IMR-90 (cell line): ENCODE results near the gene VMO1. TPM values are rescaled to one million over a fixed set of nuclear protein-coding genes. Genes with fewer than 3 reads are reported as not detected.
A peak's percentile ranks its signal among the peaks of the same experiment; 100 is the strongest.

Experiments
- ATAC-seq: fragments of 200-7000 bp; cut with Tn5 transposase; 2 replicates; pipeline ENCODE4 v1.9.1; 2020; ENCODE audit warnings: low read depth, mild to moderate bottlenecking, moderate library complexity
- BruUV-seq: library from RNA; stranded (reverse); fragments of 400-500 nt; replicated peaks from 2 replicates; lab custom pipeline; 2021; lab: Mats Ljungman, UMichigan
- CTCF ChIA-PET: fragments of 300-600 bp; formaldehyde crosslinking; extraction: SDS; loops from one replicate; lab custom pipeline; 2021; ENCODE audit warnings: antibody characterized with exemption; lab: Yijun Ruan, JAX
- POLR2A ChIA-PET: fragments of 300-600 bp; sonication (Branson Sonifier 250); formaldehyde crosslinking; loops from one replicate; lab custom pipeline; 2022; ENCODE audit warnings: antibody characterized with exemption; ENCODE audit not compliant: unreplicated experiment; lab: Charles Lee
- DNase-seq: peaks from one replicate; pipeline ENCODE4 v3.0.0; 2013
- H2AFZ ChIP-seq: replicated peaks from 2 replicates; pipeline ENCODE3; 2013; ENCODE audit warnings: low read length, mild to moderate bottlenecking; ENCODE audit not compliant: poor library complexity
- H2AK5ac ChIP-seq: 2 replicates; pipeline ENCODE4 v1.6.1; 2013; ENCODE audit warnings: low read depth, low read length, inconsistent platforms
- H2AK9ac ChIP-seq: replicated peaks from 2 replicates; pipeline ENCODE3; 2013; ENCODE audit warnings: mild to moderate bottlenecking, low read depth, low read length, moderate library complexity; ENCODE audit not compliant: poor library complexity
- H2BK120ac ChIP-seq: 2 replicates; pipeline ENCODE4 v1.6.1; 2013; ENCODE audit warnings: low read depth, low read length, inconsistent platforms
- H2BK15ac ChIP-seq: 3 replicates; pipeline ENCODE4 v1.6.1; 2013; ENCODE audit warnings: low read depth, low read length, inconsistent platforms
- H2BK20ac ChIP-seq: 2 replicates; pipeline ENCODE4 v1.6.1; 2013; ENCODE audit warnings: low read depth, mild to moderate bottlenecking, inconsistent platforms, low read length, moderate library complexity
- H2BK5ac ChIP-seq: 2 replicates; pipeline ENCODE4 v1.6.1; 2013; ENCODE audit warnings: mild to moderate bottlenecking, low read depth, low read length, inconsistent platforms; ENCODE audit not compliant: poor library complexity, severe bottlenecking
- H3K14ac ChIP-seq: replicated peaks from 2 replicates; pipeline ENCODE4 v1.6.1; 2013; ENCODE audit warnings: low read depth, low read length, inconsistent platforms
- H3K18ac ChIP-seq: 2 replicates; pipeline ENCODE4 v1.6.1; 2013; ENCODE audit warnings: low read depth, low read length, control low read depth
- H3K23ac ChIP-seq: 2 replicates; pipeline ENCODE4 v1.6.1; 2013; ENCODE audit warnings: low read depth, low read length, inconsistent platforms
- H3K27ac ChIP-seq: 2 replicates; pipeline ENCODE4 v1.5.1; 2013; ENCODE audit warnings: mild to moderate bottlenecking, control low read depth, low read length; ENCODE audit not compliant: insufficient read depth
- H3K27me3 ChIP-seq: 2 replicates; pipeline ENCODE4 v1.6.1; 2013; ENCODE audit warnings: low read length; ENCODE audit not compliant: control insufficient read depth, insufficient read depth
- H3K36me3 ChIP-seq: 2 replicates; pipeline ENCODE4 v1.6.1; 2013; ENCODE audit warnings: low read length, mixed read lengths; ENCODE audit not compliant: control insufficient read depth, insufficient read depth
- H3K4ac ChIP-seq: 2 replicates; pipeline ENCODE4 v1.6.1; 2013; ENCODE audit warnings: low read depth, low read length, inconsistent platforms
- H3K4me1 ChIP-seq: 2 replicates; pipeline ENCODE4 v1.6.1; 2013; ENCODE audit warnings: low read length, mixed read lengths; ENCODE audit not compliant: control insufficient read depth, insufficient read depth
- H3K4me2 ChIP-seq: 2 replicates; pipeline ENCODE4 v1.6.1; 2013; ENCODE audit warnings: low read depth, mild to moderate bottlenecking, control low read depth, low read length, moderate library complexity
- H3K4me3 ChIP-seq: 2 replicates; pipeline ENCODE4 v1.5.1; 2013; ENCODE audit warnings: low read depth, mild to moderate bottlenecking, control low read depth, low read length, moderate library complexity; ENCODE audit not compliant: insufficient read depth
- H3K56ac ChIP-seq: 2 replicates; pipeline ENCODE4 v1.6.1; 2013; ENCODE audit warnings: low read length, inconsistent platforms; ENCODE audit not compliant: insufficient read depth; ENCODE audit errors: extremely low read depth
- H3K79me1 ChIP-seq, 2 experiments: 2 replicates each; pipeline ENCODE4 v1.6.1; 2013; ENCODE audit warnings: low read length in 2 of 2, inconsistent platforms in 1 of 2, low read depth in 1 of 2
- H3K9ac ChIP-seq: 2 replicates; pipeline ENCODE4 v1.6.1; 2013; ENCODE audit warnings: low read depth, low read length, control low read depth
- H3K9me1 ChIP-seq: 2 replicates; pipeline ENCODE4 v1.6.1; 2013; ENCODE audit warnings: low read length, inconsistent platforms; ENCODE audit not compliant: insufficient read depth
- H3K9me3 ChIP-seq: 2 replicates; pipeline ENCODE4 v1.6.1; 2013; ENCODE audit warnings: low read length; ENCODE audit not compliant: control insufficient read depth, insufficient read depth
- H4K20me1 ChIP-seq: 2 replicates; pipeline ENCODE4 v1.6.1; 2013; ENCODE audit warnings: low read length, inconsistent platforms; ENCODE audit not compliant: insufficient read depth
- H4K5ac ChIP-seq: 2 replicates; pipeline ENCODE4 v1.6.1; 2013; ENCODE audit warnings: mild to moderate bottlenecking, low read depth, low read length, control low read depth
- H4K8ac ChIP-seq, 2 experiments: 2 replicates each; pipeline ENCODE4 v1.6.1; 2013; ENCODE audit warnings: low read depth in 2 of 2, low read length in 2 of 2, control low read depth in 1 of 2, inconsistent platforms in 1 of 2
- H4K91ac ChIP-seq: 2 replicates; pipeline ENCODE4 v1.6.1; 2013; ENCODE audit warnings: low read depth, low read length, inconsistent platforms; ENCODE audit not compliant: insufficient read depth
- MXI1 ChIP-seq: IDR thresholded peaks from 2 replicates; pipeline ENCODE4 v1.6.1; 2012; ENCODE audit warnings: low read depth, mild to moderate bottlenecking, low read length, moderate library complexity, borderline replicate concordance
- SMC3 ChIP-seq: fragments of 150-350 bp; IDR thresholded peaks from 2 replicates; pipeline ENCODE4 v1.6.1; 2016; ENCODE audit warnings: low read depth, mild to moderate bottlenecking, antibody characterized with exemption, low read length, moderate library complexity
- WGBS, 2 experiments: methylation state at CpG; one replicate each; pipeline versions ENCODE4 v1.1.5 to v1.1.7; 2013; ENCODE audit warnings: missing lambda C conversion rate in 2 of 2; ENCODE audit not compliant: insufficient read length in 1 of 2; ENCODE audit errors: extremely low coverage in 2 of 2; 5-methylcytosine and 5-hydroxymethylcytosine counted together
- dilution Hi-C: fragments of 300-500 bp; cut with HindIII; formaldehyde crosslinking; loops from one replicate; pipeline ENCODE4 v1.14.3; 2018; ENCODE audit warnings: low sequenced_read_pairs; ENCODE audit not compliant: unreplicated experiment
- in situ Hi-C: fragments of 300-500 bp; cut with MboI; formaldehyde crosslinking; loops from 3 replicates; pipeline ENCODE4 v1.14.3; 2019; ENCODE audit warnings: low sequenced_read_pairs, inconsistent platforms, mixed read lengths
- intact Hi-C: fragments of 100-400 bp; cut with micrococcal nuclease; formaldehyde crosslinking; loops from 2 replicates; pipeline ENCODE4 v1.10.0; 2022
- polyA plus RNA-seq, 3 experiments: library from polyadenylated mRNA; depleted of rRNA; stranded (reverse); fragments of >200 nt; gene quantifications; 2 replicates each; pipeline ENCODE4 v1.2.3, GENCODE V29; 2012; ENCODE audit warnings: low replicate concordance in 1 of 3
- total RNA-seq: library from RNA; depleted of rRNA; stranded (reverse); fragments of >200 nt; gene quantifications from 2 replicates; pipeline ENCODE4 v1.2.3, GENCODE V29; 2012

The VMO1 gene
- total and polyA plus RNA-seq, 2 of the 4 experiments (the other 2 are of a cell fraction), result 0.14 TPM; not detected in 1

DNA sequence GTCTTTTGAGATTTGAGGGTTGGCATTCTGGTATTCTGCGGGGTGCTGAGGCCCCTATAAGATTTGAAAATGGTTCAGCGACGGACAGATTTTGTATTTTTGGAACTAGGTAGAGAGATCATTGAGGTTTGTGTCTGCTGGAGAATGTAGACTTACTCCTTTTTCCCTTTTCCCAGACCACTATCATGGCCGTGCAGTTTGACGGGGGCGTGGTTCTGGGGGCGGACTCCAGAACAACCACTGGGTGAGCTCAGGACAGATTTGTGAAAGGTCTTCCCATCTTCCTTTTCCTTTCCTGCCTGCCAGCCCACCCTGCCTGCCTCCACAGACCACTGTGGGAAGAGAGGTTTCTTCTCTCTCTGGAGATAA lies 10.4 kb upstream of the VMO1 start:
- BruUV-seq, result no TSS peak
- DNase-seq (peak; percentile 35), ATAC-seq (peak; percentile 84)
- Histone ChIP-seq H3K9ac (peak overlapping the region; percentile 88), H2BK15ac (no peak overlapping the region), H2AK5ac (peak overlapping the region; percentile 96), H3K4me3 (peak overlapping the region; percentile 66), H3K9me1 (peaks cover 7% of the 10 kb centered on the region), H3K4me1 (no peaks in the 10 kb centered on the region), H3K56ac (peak overlapping the region; percentile 94), H2AFZ (peak overlapping the region; percentile 95), H3K4ac (peak overlapping the region; percentile 96), H4K8ac (peak overlapping the region; percentile 77 to 98), H3K14ac (peak overlapping the region; percentile 100; the same call in 1 of the 2 replicates), H3K4me2 (peak overlapping the region; percentile 57), H4K20me1 (peaks cover 3% of the 10 kb centered on the region; the same call in 1 of the 2 replicates), H4K91ac (peak overlapping the region; percentile 90; the same call in 1 of the 2 replicates), H3K79me1 (peaks cover 11 to 28% of the 10 kb centered on the region in 2 experiments; a peak in 3 of 4 replicates), H3K9me3 (no peaks in the 10 kb centered on the region), H3K18ac (no peak overlapping the region), H3K23ac (peak overlapping the region; percentile 94; the same call in 1 of the 2 replicates), H3K27me3 (no peaks in the 10 kb centered on the region), H2BK20ac (no peak overlapping the region), H2BK120ac (peak overlapping the region; percentile 64; the same call in 1 of the 2 replicates), H2BK5ac (peak overlapping the region; percentile 79), H3K27ac (peak overlapping the region; percentile 71), H4K5ac (peak overlapping the region; percentile 66), H2AK9ac (peak overlapping the region; percentile 100), H3K36me3 (peaks cover 17% of the 10 kb centered on the region)
- in situ Hi-C loops (no loop called here), dilution Hi-C loops (no loop called here), intact Hi-C loops (no loop called here)
- TF ChIP-seq SMC3, result no peak
- TF ChIP-seq MXI1, result 0 out of 2 replicates have a peak, but pooled peaks have one; percentile 55
- WGBS, 2 experiments, result no CpG with 5 or more reads among the region's 7 CpGs
- CTCF ChIA-PET, result interaction anchor here (1.4 kb wide), 1 partner anchor 10 kb away, joined by 5 read pairs; the partner anchor contains the start of gene PLD2
- POLR2A ChIA-PET, result interaction anchor here (0.7 kb wide), 1 partner anchor 27 kb away, joined by 3 read pairs; no protein-coding TSS in a partner anchor
